Activated CD4-positive, CD25-positive, alpha-beta regulatory T cell treated with anti-CD3 and anti-CD28 coated beads, Interleukin-2, amount 50 U/mL, for 72 hours (primary cell): ENCODE results near the gene SLC37A1.

Experiments used
- DNase-seq: peaks from one replicate; pipeline ENCODE4 v3.0.0; 2021

Gene SLC37A1

DNA sequence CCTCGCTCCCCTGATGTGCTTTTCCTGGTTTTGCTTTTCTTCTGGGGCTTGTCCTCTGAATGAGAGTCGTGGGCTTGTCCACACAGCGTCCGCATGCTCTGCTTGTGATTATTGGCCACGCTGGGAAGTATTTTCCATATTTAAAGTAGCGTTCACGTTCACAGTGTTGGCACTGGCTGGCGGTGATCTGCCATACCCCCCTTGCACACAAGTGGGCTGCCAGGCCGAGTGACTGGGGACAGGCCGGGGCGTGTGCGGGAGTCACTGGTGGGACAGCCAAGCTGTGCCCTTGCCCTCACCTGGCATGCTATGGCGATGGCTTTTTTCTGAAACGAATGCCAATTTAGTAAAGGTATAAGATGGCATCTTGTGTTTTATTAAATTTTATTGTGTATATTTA is 32.8 kb downstream of the SLC37A1 start:
- DNase-seq, result no peak

DNA sequence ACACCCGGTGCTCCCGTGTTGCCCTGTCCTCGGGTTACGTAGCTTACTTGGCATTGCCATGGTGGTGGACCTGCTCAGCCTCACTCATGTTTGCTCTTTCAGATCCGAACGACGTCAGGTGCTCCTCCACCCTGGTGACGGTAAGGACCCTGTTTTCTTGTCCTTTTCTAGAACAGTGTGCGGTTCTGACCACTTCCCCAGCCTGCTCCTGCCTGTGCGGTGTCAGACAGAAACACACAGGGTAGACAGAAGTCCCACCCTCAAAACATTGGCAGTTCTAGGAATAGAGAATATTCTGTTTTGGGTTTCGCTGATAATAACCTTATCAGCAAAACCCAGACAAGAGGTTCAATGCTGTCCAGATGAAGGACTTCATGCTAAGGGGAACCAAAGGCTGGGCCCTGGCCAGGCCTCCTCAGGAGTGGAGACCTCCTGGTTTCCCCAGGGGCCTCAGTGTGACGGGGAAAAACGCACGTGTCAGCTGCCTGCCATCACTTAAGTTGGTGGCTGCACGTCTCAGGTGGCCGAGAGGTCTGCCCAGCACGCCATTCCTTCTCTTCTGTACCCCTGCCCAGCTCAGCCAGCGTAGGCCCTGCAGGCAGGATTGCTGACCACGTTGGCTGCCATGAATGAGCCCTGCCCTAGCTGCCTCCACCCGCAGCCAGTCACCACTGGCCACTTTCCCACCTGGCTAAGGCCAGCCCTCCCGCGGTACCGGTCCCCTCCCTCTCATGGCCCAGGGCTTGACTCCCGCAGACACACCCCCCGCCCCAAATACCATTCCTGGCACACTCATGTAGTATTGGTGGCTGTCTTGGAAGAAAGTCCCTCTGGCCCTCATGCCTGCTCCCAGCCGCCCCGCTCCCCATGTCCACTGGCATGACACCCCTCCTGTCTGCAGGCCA is 33.6 kb downstream of the SLC37A1 start:
- DNase-seq, result no peak

DNA sequence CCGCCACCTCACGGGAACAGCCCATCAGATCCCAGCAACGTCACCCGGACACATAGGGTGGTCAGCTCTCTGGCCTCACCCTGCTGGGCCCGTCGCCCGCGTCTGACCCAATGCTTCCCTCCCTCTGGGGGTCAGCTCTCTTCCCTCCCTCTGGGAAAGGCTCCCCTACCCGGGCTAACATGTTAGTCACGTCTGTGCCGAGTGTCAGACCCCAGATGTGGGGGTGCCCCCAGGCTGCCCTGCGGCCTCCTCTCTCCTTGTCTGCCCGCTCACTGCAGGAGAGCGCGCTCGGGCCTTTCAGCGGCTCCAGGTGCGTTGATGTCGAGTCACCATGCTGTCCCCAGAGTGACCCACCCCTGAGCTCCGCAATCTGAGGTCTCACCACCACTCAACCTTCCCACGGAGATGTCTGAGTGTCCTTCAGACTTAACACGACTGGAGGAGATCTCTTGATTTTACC is 34.3 kb downstream of the SLC37A1 start:
- no peak for DNase-seq

DNA sequence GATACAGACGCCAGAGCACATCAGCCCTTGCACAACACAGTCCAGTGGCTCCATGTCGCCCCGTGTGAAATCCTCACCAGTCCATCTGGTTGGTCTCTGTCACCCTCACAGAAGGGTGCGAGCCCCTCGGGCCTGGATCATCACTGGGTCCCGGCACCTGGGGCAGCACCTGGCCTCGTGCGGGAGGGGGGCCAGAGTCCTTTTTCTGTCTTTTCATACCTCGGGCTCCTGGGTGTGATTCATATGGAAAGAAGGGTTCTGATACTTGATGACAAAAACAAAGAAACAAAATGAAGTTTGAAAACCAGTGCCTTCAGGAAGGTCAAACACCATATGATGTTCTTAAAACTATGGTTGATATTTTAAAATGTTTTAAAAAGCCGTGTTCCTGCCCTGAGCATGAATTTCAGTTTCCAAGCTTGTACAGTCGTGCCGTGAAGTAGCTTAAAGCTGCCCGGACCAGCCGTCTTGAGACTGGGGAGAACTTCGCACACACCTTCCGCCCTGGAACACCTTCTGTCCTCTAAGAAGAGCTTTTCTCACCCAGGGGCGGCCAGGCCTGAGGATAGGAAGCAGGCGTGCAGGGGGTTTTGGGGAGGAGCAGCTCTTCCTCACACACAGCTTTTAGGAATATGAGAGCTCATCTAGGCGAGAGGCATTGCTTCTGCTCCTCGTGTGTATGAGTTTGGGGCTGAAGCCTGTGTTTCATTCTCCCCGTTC is 35.2 kb downstream of the SLC37A1 start:
- DNase-seq, result no peak

DNA sequence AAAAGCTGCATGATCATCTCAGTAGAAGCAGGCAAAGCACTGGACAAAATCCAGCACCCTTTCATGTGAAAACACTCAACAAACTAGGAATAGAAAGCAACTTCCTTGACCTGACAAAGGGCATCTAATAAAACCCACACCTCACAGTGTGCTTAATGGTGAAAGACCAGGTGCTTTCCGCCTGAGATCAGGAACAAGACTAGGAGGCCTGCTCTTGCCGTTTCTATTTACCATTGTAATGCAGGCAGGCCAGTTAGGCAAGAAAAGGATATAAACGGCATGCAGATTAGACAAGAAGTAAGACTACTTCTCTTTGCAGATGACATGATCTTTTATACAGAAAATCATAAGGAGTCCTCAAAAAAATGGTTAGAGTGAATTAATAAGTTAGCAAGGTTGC is 37.2 kb downstream of the SLC37A1 start:
- DNase-seq, result no peak

DNA sequence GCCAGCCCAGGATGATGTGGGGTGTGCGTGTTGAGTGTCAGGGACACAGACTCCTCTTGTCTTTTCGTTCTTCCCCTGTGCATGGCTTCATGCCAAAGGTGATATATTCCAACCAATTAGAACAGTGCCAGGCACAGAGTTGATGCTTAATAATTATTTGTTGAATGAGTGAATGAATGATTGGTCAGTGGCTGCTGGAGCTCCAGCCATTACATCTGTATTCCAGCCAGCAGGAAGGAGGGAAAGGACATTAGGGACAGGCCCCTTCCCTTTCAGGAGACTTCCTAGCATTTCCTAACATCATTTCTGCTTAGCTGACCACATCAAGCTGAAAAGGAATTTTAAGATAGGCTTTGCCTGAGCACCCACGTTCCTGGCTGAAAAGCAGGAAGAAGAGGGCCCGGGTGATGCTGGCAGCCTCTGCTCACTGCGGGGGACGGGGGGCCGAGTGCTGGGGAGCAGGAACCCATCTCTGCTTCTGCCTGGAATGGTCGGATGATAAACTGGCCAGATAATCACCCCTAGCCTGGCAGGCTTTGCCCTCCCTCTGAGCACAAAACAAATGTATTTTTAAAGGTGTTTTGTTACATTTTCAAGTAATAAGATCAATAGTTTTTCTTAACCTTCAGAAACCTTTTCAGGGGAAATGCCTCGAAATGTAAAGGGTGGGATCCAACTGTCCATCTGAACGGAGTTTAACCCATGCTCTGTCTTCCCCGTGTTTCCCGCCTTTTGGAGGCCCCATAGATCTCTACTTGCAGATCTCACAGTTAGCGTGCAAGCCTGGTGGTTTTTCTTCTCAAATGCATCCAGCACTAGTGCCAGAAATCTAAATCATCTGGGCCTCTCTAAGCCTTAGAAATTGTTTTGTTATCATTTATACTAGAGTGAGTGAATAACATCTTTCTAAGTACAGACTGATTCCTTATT is 39.0 kb downstream of the SLC37A1 start:
- no peak for DNase-seq

DNA sequence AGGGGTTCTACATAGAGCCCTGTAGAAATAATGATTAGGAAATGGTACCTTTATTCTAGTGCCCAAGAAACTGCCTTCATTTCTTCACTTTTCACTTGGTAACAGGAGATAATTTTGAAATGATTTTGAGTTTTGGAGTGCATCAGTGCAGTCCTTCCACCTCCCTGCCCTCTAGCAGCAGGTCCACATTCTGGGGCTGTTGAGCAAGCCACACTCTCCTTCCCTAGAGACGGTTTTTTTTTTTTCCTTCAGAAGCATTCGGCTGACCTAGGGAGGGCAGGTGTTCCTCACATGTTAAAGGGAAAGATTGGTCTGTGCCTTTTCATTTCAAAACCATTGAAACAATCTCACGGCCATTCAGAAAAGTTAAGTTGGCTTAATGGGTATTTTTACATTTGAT is 39.8 kb downstream of the SLC37A1 start:
- no peak for DNase-seq

DNA sequence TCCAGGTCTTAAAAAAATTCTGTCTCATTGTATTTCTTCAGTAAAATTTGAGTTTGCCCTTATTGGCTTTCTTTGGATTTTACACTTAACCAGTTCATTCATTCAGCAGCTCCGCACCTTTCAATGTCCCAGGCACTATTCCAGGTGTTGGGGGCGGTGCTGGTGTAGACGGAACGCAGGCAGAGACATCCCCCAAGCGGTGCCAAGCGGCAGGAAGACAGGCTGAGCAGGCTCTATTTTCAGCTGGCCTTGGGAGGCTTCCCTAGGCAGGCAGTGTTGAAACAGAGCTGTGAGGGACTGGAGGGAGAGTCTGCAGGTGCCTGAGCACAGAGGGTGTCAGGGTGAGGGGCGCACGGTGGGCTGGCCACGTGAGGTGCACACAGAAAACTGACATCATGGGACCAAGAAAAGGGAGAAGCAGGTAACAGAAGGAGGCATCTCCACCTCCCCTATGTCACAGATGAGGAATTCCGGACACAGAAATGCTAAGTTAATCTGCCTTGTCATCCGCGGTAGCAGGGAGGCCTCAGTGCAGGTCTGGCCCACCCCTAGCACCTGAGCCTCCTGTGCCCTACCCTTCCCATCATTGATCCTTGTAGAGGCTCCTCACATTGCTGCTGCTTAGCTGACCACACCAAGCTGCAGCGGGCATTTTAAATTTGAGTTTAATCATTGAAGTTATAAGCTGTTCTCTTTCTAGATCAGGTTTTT is 40.8 kb downstream of the SLC37A1 start:
- DNase-seq, result no peak

DNA sequence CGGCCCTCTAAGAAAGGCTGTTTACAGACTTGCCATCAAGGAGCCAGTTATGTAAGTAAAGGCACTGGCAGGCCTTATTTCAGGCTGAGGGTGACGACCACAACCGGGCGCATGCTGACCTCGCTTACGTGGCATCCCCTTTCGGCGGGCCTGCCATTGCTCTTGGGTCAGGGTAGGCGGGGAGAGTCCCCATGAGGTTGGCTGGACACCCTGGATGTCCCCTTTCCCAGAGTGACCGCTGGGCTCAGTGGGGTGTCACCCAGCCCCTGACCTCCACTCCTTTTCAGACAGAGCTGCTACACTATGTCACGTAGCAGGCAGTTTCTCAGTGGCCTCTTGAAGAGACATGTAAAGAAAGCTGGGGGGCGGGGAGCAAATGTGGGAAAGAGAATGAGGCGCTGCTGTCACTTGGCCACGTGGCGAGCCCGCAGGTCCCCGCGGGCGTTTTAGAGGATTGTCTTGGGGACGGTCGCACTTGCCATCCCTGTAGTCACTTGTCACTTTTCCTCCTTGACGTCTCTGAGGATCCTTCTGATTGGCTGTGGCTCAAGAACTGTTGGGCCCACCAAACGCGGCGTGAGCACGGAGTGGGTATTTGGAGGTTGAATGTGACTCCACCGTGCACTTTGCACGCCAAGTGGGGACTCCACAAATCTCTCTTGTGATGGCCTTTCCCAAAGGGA is 42.2 kb downstream of the SLC37A1 start:
- DNase-seq, result peak; percentile 8

DNA sequence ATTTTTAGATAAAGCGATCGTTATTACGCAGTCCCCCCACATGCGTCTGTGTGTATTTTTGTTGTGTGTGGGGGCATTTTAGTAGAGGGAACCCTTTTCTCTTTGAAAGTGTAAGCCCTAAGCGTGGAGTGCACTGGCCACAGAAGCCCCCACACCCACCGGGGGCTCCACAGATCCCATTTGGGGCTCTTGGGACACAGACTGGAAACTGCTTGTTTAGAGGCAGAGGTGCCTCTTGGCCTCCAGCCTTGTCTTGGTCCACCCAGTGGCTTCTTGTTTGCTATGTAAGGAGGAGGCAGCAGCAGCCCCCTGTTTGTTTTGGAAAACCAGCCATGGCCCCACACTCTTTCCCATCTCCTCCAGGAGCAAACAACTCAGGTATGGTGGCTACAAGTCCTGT is 42.8 kb downstream of the SLC37A1 start:
- DNase-seq, result peak; percentile 5

DNA sequence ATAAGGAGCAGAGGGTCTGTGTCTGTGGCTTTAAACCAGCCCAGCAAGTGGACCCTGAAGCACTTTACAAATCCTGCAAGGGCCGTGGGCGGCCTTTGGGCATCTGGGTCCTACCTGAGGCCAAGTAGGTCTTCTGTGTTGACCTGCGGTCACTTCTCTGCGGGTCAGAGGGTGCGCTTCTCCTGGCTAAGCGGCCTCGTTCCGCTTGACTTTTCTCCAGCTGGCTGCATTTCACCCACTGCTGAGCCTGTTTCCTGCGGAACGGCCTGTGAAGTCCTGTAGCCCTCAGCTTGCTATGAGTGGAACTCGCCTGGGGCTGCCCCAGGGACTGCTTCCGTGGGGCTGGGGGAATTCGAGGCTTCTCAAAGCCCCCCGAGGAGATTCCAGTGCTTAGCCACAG is 43.3 kb downstream of the SLC37A1 start:
- DNase-seq, result peak; percentile 6

DNA sequence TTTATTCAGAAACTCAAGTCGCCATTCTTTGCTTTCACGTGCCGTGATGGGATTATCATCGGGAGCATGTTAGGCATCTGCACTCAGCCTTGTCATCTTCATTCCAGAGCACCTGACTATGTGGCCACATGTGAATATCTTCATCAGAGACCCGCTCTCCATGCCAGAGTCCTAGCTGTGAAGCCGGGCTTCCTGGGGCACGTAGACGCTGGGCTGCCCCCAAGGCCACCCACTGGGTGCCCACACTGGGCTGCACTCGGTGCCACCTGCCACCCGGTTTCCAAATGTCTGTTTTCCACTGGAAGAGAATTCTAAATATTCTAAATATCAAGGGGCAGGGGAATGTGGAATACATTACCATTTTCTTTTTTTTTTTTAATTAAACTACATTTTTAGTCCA is 43.8 kb downstream of the SLC37A1 start:
- peak; percentile 17 for DNase-seq

DNA sequence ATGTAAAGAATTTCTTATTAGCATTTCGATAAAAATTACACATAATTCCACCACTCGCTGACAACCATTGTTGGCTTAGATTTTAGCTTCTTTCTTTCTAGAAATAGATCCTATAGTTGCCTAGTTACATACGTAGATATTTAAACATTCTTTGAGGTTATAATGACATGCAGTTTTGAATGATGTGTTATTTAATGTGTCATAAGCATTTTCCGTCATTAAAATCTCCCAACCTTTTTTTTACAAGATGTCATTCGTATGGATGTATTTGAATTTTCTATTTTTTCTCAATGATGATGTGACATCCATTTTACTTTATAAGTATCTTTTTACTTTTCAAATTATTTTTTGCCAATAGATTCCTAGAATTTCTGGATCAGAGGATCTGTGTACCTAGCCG is 44.7 kb downstream of the SLC37A1 start:
- no peak for DNase-seq

DNA sequence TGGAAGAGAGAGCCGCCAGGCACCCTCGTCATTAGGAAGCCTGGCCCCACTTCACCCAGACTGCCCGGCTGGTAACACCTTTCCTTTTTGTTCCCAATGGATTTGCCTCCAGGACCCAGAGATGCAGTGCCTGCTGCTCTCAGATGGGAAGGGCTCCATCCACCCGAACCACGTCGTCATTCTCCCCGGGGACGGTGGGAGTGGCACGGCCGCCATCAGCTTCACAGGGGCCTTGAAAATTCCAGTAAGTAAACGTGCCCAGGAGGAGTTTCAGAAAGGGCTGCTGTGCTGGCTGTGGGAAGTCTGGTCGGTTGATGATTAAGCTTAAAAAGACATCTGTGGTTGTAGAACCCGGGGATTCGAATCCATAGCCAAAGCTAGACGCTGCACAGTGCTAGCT is 45.2 kb downstream of the SLC37A1 start:
- DNase-seq, result peak; percentile 17

DNA sequence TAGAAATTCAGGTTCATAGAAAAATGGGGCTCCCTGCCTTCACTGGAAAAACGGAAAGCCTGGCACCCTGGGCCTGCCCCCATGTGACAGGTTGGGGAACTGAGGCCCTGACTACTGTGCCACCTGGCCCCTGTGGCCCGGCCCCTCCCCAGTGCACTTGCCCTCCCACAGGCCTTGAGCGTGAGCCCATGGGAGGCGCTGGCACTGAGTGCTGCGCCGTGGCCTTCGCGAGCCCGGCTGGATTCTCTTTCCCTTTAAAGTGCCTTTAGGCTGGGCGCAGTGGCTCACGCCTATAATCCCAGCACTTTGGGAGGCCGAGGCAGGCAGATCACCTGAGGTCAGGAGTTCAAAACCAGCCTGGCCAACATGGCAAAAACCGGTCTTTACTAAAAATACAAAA is 45.7 kb downstream of the SLC37A1 start:
- peak; percentile 11 for DNase-seq

DNA sequence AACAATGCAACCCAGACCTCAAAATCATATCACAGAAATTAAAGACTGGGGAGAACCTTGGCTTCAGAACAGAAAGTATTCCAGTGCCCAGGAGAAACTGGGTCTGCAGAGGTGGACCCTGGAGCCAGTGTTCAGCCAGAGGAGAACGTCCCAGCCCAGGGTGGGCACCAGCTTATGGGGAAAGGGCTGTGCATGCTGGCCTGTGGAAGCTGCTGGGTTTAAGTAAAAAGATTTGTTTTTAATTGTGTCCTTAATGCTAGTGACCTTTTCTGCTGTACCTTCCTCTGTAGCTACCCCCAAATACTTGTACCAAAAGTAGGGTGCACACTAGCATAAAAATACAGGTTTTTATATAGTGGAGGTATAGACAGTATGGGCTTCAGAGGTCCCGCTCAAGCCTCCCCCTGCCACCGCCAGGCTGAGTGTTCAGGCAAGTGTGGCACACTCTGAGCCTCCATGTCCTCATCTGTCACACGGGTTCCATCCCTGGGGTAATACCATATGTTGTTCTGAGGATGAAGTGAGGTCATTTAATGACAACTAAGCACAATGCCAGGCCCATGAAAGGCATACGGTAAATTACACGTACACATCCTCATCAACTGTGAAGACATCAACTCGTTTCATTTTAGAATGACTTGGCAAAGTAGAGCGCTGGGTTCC is 47.0 kb downstream of the SLC37A1 start:
- peak; percentile 11 for DNase-seq

DNA sequence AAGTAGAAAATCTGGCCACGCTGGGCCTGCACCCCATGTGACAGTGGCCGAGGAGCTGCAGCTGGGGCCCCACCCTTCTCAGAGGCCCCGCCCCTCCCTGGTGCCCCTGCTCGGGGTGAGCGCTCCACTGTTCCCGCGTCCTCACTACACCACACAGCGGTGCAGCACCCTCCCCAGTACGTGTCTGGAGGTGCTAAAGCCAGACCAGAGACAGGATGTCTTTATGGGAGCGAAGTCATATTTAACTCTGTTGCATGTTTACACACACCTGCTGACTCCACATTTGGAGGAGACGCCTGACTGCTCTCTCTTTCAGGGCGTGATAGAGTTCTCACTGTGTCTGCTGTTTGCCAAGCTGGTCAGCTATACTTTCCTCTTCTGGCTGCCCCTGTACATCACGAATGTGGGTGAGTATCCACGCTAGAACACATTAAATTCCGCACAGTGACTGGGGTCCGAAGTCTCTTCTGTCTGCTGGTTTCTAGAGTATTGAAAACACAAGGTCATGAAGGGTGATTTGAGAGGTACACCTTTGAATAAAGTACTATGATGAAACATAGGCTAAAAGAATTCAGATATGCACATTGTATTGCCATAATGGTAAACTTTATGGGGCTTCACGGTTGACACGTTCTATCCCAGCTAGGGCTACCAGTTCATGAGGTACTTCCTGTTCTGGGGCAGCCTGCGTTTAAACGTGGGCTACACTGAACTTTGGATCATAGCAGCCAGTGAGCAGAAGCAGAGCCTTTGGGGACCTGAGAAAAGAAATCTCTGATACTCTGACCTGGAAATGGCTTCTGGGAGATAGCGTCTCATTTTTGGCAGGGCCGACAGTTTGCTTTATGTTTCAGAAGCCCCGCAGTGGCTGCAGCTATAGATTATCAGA is 48.4 kb downstream of the SLC37A1 start:
- peak; percentile 23 for DNase-seq

DNA sequence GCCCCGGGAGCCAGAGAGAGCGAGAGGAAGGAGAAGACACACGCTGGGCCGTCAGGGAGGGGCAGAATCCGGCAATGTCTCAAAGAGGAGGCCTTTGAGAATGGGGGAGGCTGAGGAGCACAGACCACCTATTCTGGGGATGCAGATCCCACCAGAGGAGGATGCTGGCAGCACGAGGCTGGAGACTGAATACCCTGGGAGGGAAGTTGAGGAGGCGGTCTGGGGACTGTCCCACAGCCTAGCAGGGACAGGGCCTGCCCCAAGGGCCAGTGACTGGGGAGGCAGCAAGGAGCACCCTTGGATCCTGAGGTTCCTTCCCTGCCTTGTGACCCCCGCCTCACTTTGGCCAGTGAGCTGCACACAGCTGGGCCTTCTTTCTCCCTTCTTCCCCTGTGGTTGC is 49.2 kb downstream of the SLC37A1 start:
- peak; percentile 17 for DNase-seq

DNA sequence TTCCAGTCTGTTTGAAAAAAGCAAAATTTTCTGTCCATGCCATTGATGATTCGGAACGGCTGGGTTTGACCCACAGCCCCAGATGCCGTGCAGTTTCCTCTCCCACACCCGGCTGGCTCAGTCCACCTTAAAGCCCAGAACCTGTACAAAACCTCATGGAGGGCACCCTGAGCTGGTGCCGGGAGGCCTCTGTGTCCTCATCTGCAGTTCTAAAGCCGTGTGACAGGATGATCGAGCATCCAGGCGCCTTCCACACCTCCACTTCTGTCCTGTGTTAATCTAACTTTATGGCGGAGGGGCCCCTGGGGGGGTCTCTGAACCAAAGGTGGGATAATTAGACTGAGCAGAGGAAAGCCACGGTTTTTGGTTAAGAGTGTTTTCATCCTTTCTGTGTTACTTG is 49.6 kb downstream of the SLC37A1 start:
- peak; percentile 13 for DNase-seq

DNA sequence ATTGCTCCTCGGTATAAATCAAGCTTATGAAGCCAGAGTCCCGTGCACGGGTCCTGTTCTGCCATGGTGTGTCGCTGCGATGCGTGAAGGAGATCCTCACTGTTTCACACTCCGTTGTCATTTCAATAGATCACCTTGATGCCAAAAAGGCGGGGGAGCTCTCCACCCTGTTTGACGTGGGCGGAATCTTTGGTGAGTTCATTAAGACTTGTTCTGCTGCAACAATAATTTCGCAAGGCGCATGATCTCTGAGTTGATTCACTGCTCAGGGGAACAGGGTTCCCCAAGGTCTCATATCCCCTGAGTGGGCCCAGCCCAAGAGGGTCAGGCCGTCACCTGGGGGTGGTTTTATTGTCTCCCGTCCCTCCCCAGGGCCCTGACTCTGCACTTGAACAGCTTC is 50.0 kb downstream of the SLC37A1 start:
- peak; percentile 11 for DNase-seq
